Activated T-cell treated with anti-CD3 and anti-CD28 coated beads for 48 hours (primary cell): ENCODE data around the gene QRICH2.
"Not testable (repeated sequence)": the region's sequence is repeated elsewhere in the genome, so short reads cannot be mapped to it uniquely, and the experiment has no call there.

Experiments
- DNase-seq: peaks from one replicate; pipeline ENCODE4 v3.0.0-alpha.2; 2020; ENCODE audit warnings: low read depth

QRICH2 gene

GRCh38 chr17:76266244-76266938 lies 41.7 kb downstream of the QRICH2 start:
- DNase-seq = no peak

- DNase-seq = peak; percentile 54
These were observed 42.3 kb downstream of the QRICH2 start for GRCh38 chr17:76265624-76266243.

GRCh38 chr17:76264755-76265623 lies 43.1 kb downstream of the QRICH2 start, which contains the start of gene UBALD2:
Gene UBALD2, plus strand, starts transcription at chr17:76265348. Its CDS starts 158 bp downstream, at chr17:76265506.
- DNase-seq = peak; percentile 99

GRCh38 chr17:76264425-76264754 lies 43.7 kb downstream of the QRICH2 start:
- no peak for DNase-seq

- no peak for DNase-seq
These were observed 44.2 kb downstream of the QRICH2 start for GRCh38 chr17:76263896-76264295.

GRCh38 chr17:76262732-76263344 lies 45.2 kb downstream of the QRICH2 start:
- DNase-seq = no peak

GRCh38 chr17:76261421-76262215 lies 46.5 kb downstream of the QRICH2 start:
- no peak for DNase-seq

- no peak for DNase-seq
These were observed 47.4 kb downstream of the QRICH2 start for GRCh38 chr17:76260669-76261068.

GRCh38 chr17:76260220-76260619 lies 47.9 kb downstream of the QRICH2 start:
- no peak for DNase-seq

- DNase-seq = not testable (repeated sequence)
These were observed 51.5 kb downstream of the QRICH2 start for GRCh38 chr17:76256430-76257050.

- no peak for DNase-seq
These were observed 52.2 kb downstream of the QRICH2 start for GRCh38 chr17:76255801-76256429.

- no peak for DNase-seq
These were observed 53.8 kb downstream of the QRICH2 start for GRCh38 chr17:76254275-76254674.

- DNase-seq = no peak
These were observed 54.2 kb downstream of the QRICH2 start for GRCh38 chr17:76253841-76254240.

GRCh38 chr17:76252967-76253766 lies 54.9 kb downstream of the QRICH2 start:
- DNase-seq = not testable (repeated sequence)

- no peak for DNase-seq
These were observed 55.8 kb downstream of the QRICH2 start for GRCh38 chr17:76252040-76252954.

GRCh38 chr17:76251478-76252039 lies 56.5 kb downstream of the QRICH2 start:
- DNase-seq = no peak

- DNase-seq = no peak
These were observed 57.9 kb downstream of the QRICH2 start for GRCh38 chr17:76250141-76250540.
